NCI-H146 treated with DMSO at 0.1 percent for 48 hours (cell line): ENCODE results near the gene LUC7L.
A peak's percentile ranks its signal among the peaks of the same experiment; 100 is the strongest.
"Not testable (repeated sequence)": the region's sequence is repeated elsewhere in the genome, so short reads cannot be mapped to it uniquely, and the experiment has no call there.

ENCODE experiments used
- DNase-seq: peaks from one replicate; lab custom pipeline; 2025; ENCODE audit not compliant: unreplicated experiment; lab: John Stamatoyannopoulos, UW

LUC7L gene

GRCh38 chr16:228852-229730 lies at the start of gene LUC7L:
TSS of gene LUC7L (minus strand) at chr16:229449. CDS start at chr16:229339, 110 bp downstream.
- DNase-seq, result peak; percentile 82

- DNase-seq, result peak; percentile 68
Measured at GRCh38 chr16:278863-279366, 49.7 kb upstream of the LUC7L start.

DNA sequence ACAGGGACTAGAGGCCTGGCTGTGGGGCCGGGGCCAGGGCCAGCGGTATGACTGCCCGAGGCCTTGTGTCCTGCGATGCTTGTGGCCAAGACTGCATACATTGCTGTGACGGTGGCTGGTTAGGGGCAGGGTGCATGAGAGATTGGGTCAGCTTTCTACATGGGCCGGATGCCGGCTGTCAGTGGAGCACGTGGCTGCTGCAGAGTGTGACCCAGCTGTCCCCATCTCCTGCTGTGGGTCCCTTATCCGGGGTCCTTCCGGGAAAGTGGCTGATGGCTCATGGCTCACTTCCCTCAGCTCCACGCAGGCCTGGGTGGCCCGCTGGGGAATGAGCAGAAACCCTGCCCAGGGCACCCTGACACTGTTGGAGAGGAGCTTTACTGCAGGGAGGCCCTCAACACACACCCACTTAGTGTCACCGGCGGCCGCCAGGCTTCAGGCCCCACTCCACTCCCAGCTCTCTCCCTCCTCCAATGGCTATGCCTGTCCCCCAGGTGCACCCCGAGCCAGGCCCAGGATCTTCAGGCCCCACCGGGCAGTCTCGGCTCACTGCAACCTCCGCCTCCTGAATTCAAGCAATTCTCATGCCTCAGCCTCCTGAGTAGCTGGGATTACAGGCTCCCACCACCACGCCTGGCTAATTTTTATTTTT lies 47.3 kb upstream of the LUC7L start:
- no peak for DNase-seq

GRCh38 chr16:275786-276232 lies 46.6 kb upstream of the LUC7L start, which contains the start of gene RGS11:
TSS of gene RGS11 (minus strand) at chr16:275944. CDS start at chr16:275911, 33 bp downstream.
- no peak for DNase-seq

DNA sequence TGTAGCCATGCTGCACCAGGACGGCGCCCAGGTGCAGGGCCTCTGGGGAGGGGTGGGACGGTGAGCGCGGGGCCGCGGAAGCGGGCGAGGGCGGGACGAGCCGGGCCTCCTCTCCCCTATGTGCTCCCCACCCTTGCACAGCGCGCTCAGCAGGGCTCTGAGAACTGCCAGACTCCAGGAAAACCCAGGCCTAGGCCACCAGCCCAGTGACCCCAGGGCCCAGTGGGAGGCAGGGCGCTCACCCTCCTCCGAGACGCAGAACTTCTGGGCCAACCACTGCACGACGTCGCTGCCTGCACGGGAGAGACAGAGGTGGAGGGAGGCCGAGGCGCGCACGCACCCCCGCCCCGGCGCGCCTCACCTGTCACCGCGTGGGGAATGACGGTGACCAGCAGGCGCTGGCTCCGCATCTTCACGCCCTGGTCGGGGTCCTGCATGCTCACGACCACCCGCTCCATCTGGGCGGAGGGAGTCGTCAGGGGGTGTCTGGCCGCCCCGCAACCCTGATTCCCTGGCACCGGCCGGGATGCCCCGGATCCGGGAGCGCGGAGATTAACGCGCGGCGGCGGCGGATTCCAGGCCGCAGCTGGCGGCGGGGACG lies 45.9 kb upstream of the LUC7L start:
- DNase-seq, result peak; percentile 7

- no peak for DNase-seq
Measured at GRCh38 chr16:273547-274421, 44.5 kb upstream of the LUC7L start.

GRCh38 chr16:272633-273546 lies 43.6 kb upstream of the LUC7L start:
- DNase-seq, result no peak

DNA sequence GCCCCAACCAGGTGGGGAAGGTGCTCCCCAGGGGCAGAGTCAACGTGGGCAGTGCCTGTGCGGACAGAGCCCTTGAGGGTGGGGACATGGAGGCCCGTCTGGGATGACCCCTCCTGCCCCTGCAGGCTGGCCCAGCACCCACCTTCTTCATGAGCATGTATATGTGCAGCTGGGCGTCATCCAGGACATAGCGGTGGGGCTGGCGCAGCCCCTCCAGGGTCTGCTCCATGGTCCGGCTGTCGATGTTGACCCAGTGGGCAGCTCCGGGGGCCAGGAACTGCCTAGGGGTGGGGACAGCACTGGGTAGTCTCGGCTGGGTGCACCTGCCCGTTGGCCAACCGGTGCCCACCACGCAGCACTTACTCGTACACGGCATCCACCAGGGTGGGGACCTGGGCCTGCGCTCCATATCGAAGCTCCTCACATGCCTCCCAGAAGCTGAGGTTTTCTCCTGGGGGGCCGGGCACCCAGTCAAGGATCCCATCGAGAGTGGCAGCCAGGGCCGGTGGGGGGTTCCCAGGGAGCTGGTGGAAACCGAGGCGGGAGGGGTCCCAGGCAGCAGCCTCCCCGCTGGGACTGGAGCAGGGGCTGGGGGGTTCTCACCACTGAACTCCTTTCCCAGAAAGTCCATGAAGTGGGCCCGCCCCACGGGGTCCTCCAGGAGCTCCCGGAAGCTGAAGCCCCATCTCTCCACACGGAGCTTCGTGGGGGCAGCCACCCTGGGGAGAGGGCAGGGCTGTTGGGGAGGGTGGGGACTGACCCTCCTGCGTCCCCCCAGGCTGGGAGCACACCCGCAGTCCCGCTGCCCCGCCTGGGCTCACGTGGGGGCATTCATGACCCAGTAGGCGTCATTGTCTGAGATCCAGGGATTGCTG lies 41.4 kb upstream of the LUC7L start:
- no peak for DNase-seq

DNA sequence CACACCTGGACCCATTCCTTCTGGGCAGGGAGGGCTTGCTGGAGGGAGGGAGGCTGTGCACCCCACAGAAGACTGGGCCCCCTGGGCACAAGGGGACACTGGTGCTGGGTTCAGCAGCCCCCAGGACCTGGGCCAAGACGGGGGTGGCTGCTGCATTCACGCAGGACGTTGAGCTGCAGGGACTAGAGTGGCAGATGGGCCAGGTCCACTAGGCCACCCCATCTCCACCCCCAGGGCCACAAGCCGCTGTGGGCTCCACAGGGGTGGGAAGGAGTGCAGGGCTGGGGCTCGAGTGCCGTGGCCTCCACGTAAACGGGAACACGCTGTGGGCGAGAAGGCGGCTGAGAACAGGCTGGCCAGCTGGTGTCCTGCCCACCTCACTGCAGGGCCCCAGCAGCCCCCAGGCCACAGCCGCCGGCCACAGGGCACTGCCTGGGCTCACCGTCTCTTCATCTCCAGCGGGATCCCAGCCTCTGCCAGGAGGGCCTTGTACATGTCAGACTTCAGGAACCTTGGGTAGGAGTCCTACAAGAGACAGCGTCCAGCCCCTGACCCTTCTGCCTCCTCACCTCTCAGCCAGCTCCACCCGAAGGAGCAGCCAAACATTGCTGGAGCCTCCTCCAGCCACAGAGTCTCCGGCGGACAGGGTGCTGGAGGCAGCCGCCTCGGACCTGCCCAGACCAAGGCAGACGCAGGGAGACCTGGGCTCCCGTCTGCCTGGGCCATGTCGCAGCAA lies 40.0 kb upstream of the LUC7L start:
- no peak for DNase-seq

GRCh38 chr16:268141-269053 lies 39.1 kb upstream of the LUC7L start:
- DNase-seq, result no peak

GRCh38 chr16:267562-267961 lies 38.3 kb upstream of the LUC7L start:
- not testable (repeated sequence) for DNase-seq

DNA sequence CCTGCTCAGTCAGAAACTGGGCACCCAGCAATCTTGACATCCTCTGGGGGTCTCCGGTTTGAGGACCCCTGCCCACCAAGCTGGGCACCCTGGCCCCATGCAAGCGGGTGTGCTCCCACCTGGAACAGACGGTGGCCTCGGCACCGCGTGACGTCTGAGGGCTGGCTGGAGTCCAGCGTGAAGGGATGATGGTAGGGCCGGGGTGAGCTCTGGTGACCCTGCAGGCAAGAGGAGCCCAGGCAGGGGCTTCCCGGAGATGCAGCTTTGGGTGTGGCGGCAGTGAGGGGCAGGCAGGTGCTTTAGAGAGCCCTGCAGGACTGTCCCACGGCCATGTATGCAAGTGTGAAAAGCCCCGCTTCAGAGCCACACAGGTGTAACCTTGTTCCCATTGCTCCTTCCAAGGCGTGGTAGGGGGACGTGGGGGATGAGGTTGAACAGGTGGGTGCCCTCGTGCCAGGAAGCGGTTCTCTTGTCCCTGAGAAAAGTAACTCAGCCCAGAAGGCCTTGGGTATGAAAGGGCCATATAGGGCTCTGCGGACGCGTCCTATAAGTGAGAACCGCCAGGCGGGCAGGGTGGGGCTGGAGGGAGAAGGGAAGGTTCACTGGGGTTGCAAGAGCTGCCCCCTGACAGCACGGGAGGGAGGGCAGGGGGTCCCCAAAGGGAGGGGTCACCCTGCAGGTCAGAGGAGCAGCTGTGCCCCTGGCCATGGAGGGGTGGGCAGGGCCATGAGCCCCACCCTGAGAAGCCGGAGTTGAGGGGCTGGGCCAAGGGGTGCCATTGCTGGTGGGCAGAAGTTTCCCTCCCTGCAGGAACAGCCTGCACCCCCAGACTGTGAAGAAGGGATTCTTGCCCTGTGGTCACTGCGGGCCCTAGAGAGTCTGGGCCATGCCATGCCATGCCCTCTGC lies 37.3 kb upstream of the LUC7L start:
- no peak for DNase-seq

DNA sequence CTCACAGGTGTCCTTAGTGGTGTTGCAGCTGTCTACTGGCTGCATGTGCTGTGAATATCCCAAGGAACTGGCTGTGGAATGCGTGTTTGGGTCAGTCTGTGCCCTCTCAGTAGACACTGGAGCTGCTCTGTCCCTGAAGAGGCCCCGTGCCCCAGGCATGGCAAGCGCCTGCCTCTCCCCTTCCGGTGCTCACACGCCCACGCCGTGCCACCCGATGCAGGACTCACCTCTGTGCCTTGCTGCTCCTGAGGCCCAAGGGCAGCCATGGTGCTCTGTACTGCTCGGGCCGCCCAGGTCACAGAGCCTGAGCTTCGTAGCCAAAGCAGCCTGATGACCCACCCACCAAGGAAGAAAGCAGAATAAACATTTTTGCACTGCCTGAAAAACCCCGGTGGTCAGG lies 36.5 kb upstream of the LUC7L start:
- DNase-seq, result no peak

DNA sequence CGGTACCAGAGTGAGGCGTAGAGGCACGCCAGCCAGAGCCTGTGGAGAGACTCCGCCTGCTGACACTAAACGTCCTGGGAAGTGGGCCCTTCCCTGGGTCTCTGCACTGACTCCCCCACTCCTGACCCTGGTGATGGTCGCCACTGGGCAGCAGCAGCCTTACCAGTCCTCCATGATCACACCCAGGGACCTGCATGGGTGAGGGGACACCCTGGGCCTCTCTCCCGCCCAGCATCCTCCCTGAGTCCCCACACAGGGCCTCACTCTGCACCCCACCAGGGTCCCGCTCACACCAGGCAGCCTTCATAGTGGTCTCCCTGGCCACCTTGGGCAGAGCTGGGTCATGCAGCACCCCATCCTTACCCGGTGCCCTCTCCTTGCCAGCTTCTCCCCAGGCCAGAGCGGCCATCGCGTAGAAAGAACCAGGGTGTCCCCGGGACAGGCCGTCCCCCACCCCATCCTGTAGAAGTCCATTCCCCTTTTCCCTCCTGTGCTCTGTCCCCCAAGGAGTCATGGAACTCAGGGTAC lies 35.8 kb upstream of the LUC7L start:
- DNase-seq, result no peak

DNA sequence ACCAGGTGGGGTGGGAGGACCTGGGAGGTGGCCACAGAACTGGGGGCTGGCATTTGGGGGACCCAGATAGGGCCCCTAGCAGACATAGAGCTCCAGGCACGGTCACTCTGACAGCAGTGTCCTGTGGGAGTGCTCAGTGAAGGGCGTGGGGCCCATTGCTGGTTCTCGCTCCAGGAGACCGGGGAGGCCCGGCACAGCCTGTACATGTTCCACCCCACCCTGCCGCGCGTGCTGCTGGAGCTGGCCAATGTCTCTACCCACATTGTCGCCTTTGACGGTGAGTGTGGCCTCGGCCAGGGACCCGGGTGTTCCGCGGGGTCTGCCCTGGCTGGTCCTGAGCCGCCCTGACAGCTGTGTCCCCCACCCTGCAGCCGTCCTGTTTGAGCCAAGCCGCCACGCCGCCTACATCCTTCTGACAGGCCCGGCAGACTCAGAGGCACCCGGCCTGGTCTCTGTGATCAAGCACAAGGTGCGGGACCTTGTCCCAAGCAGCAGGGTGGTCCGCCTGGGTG lies 35.2 kb upstream of the LUC7L start:
- DNase-seq, result no peak
